MCF 10A (cell line): Measurements from ENCODE around the gene SOCS3. TPM values are rescaled to one million over a fixed set of nuclear protein-coding genes. Genes with fewer than 3 reads are reported as not detected.

Experiments
- Bru-seq: library from RNA; stranded (reverse); fragments of 400-500 nt; gene quantifications from one replicate; lab custom pipeline; 2021; lab: Mats Ljungman, UMichigan
- BruChase-seq, 2 experiments: library from RNA; stranded (reverse); fragments of 400-500 nt; gene quantifications; one replicate each; lab custom pipeline; 2021; lab: Mats Ljungman, UMichigan
- BruUV-seq: library from RNA; stranded (reverse); fragments of 400-500 nt; replicated peaks from 2 replicates; lab custom pipeline; 2021; lab: Mats Ljungman, UMichigan
- CTCF ChIA-PET: fragments of 300-600 bp; sonication (Branson Sonifier 250); formaldehyde crosslinking; extraction: SDS; loops from one replicate; lab custom pipeline; 2021; ENCODE audit warnings: antibody characterized with exemption, inconsistent platforms; lab: Yijun Ruan, JAX
- POLR2A ChIA-PET: fragments of 300-600, 350-650 bp; sonication (Branson Sonifier 250); formaldehyde crosslinking; extraction: SDS; loops from one replicate; lab custom pipeline; 2020; ENCODE audit warnings: antibody characterized with exemption, inconsistent platforms; lab: Yijun Ruan, JAX
- DNase-seq: peaks from one replicate; pipeline ENCODE4 v3.0.0-alpha.2; 2018; ENCODE audit not compliant: unreplicated experiment
- H3K27ac Mint-ChIP-seq: one replicate; pipeline ENCODE4 v1.8.0; 2022; ENCODE audit warnings: mild to moderate bottlenecking, low read depth, mixed read lengths; ENCODE audit not compliant: unreplicated experiment
- H3K27me3 Mint-ChIP-seq: one replicate; pipeline ENCODE4 v1.8.0; 2022; ENCODE audit warnings: mixed read lengths; ENCODE audit not compliant: insufficient read depth, unreplicated experiment
- H3K36me3 Mint-ChIP-seq: one replicate; pipeline ENCODE4 v1.8.0; 2022; ENCODE audit warnings: mild to moderate bottlenecking, moderate library complexity, mixed read lengths; ENCODE audit not compliant: insufficient read depth, unreplicated experiment
- H3K4me1 Mint-ChIP-seq: one replicate; pipeline ENCODE4 v1.8.0; 2022; ENCODE audit warnings: mixed read lengths; ENCODE audit not compliant: insufficient read depth, unreplicated experiment
- H3K4me3 Mint-ChIP-seq: one replicate; pipeline ENCODE4 v1.8.0; 2022; ENCODE audit warnings: mild to moderate bottlenecking, moderate library complexity, mixed read lengths; ENCODE audit not compliant: unreplicated experiment
- H3K9me3 Mint-ChIP-seq: one replicate; pipeline ENCODE4 v1.8.0; 2022; ENCODE audit warnings: mixed read lengths; ENCODE audit not compliant: unreplicated experiment
- CTCF ChIP-seq: fragments of 200-600 bp; IDR thresholded peaks from one replicate; pipeline ENCODE4 v1.8.0; 2022; ENCODE audit warnings: antibody characterized with exemption, mild to moderate bottlenecking; ENCODE audit not compliant: unreplicated experiment
- intact Hi-C: fragments of 100-400 bp; cut with micrococcal nuclease; formaldehyde crosslinking; loops from 2 replicates; pipeline ENCODE4 v1.14.1; 2022
- long read RNA-seq: library from polyadenylated mRNA; stranded (forward); transcript quantifications from one replicate; pipeline ENCODE4 v2.0.0, GENCODE V29; 2022
- total RNA-seq: library from RNA; stranded (reverse); gene quantifications from 2 replicates; pipeline ENCODE4 v1.2.3, GENCODE V29; 2022

SOCS3 gene
- total RNA-seq (2.5 and 4.8 TPM in 2 replicates), Bru-seq, nascent RNA (percentile 80 among the genes with signal in this experiment), BruChase-seq, experiment 1, labeled RNA remaining after a 6-hour chase (percentile 49 among the genes with signal in this experiment), BruChase-seq, experiment 2, labeled RNA remaining after a 2-hour chase (percentile 58 among the genes with signal in this experiment)
- long read RNA-seq, transcript SOCS3-201 (2 exons, 2,734 nt) = major isoform, 11 of 12 reads
- long read RNA-seq, partial matches to known transcripts = 0 of 12 reads
- long read RNA-seq, other reads (novel, unspliced or antisense) = 1 of 12 reads

- ChIA-PET POLR2A (interaction anchor here (0.6 to 4.3 kb wide), 13 partner anchors 16 to 347 kb away, joined by 3 to 35 read pairs (median 4); partner anchors contain the start of gene PGS1), CTCF (interaction anchor here (0.7 to 3.3 kb wide), 8 partner anchors 10 to 109 kb away, joined by 3 to 36 read pairs (median 6); no protein-coding TSS in a partner anchor)
- no peak within 1 kb of the TSS for H3K27ac Mint-ChIP-seq
- no peak for TF ChIP-seq CTCF
- peak; percentile 96 for DNase-seq
- peak within 1 kb of the TSS; percentile 73 for H3K4me3 Mint-ChIP-seq
- no TSS peak for BruUV-seq
- intact Hi-C loops = loop anchor here (1.0 to 2.0 kb wide), 5 partner anchors 18 to 349 kb away; no protein-coding TSS in a partner anchor
- H3K27me3 Mint-ChIP-seq = no peaks in the 10 kb centered on the region
- peaks cover 22% of the 10 kb centered on the region for H3K36me3 Mint-ChIP-seq
- peaks cover 11% of the 10 kb centered on the region for H3K4me1 Mint-ChIP-seq
- H3K9me3 Mint-ChIP-seq = no peaks in the 10 kb centered on the region
Measured at GRCh38 chr17:78359997-78360370, at the start of gene SOCS3. Gene SOCS3, minus strand, starts transcription at chr17:78360077. Its CDS starts 982 bp downstream, at chr17:78359095.

- Mint-ChIP-seq H3K36me3 (peaks cover 16% of the 10 kb centered on the region), H3K9me3 (no peaks in the 10 kb centered on the region), H3K4me1 (peaks cover 10% of the 10 kb centered on the region), H3K4me3 (no peak overlapping the region), H3K27ac (no peak overlapping the region), H3K27me3 (no peaks in the 10 kb centered on the region)
- BruUV-seq = no TSS peak
- ChIA-PET CTCF (interaction anchor here (0.6 to 2.8 kb wide), 2 partner anchors 13 to 172 kb away, joined by 4 to 16 read pairs; no protein-coding TSS in a partner anchor), POLR2A (no interaction called here)
- peak; percentile 54 for DNase-seq
- intact Hi-C loops = no loop called here
- TF ChIP-seq CTCF = no peak
Measured at GRCh38 chr17:78409191-78409928, 49.5 kb upstream of the SOCS3 start.

GRCh38 chr17:78408476-78409050 is 48.7 kb upstream of the SOCS3 start:
- no peak for TF ChIP-seq CTCF
- ChIA-PET POLR2A (interaction anchor here (0.8 kb wide), 1 partner anchor 95 kb away, joined by 3 read pairs; no protein-coding TSS in a partner anchor), CTCF (interaction anchor here (1.6 to 2.8 kb wide), 2 partner anchors 13 to 14 kb away, joined by 7 to 16 read pairs; no protein-coding TSS in a partner anchor)
- Mint-ChIP-seq H3K9me3 (no peaks in the 10 kb centered on the region), H3K36me3 (peaks cover 24% of the 10 kb centered on the region), H3K4me1 (peaks cover 10% of the 10 kb centered on the region), H3K27me3 (no peaks in the 10 kb centered on the region), H3K27ac (peak overlapping the region; percentile 35), H3K4me3 (no peak overlapping the region)
- no peak for DNase-seq
- no TSS peak for BruUV-seq
- intact Hi-C loops = no loop called here
